GM21447 (cell line): Measurements from ENCODE around the gene ZMYND19.
"Not testable (repeated sequence)": the region's sequence is repeated elsewhere in the genome, so short reads cannot be mapped to it uniquely, and the experiment has no call there.

Source experiments
- ATAC-seq: cut with Tn5 transposase; IDR thresholded peaks from one replicate; pipeline ENCODE4 v1.9.1; 2021; ENCODE audit not compliant: unreplicated experiment

ZMYND19 gene

DNA sequence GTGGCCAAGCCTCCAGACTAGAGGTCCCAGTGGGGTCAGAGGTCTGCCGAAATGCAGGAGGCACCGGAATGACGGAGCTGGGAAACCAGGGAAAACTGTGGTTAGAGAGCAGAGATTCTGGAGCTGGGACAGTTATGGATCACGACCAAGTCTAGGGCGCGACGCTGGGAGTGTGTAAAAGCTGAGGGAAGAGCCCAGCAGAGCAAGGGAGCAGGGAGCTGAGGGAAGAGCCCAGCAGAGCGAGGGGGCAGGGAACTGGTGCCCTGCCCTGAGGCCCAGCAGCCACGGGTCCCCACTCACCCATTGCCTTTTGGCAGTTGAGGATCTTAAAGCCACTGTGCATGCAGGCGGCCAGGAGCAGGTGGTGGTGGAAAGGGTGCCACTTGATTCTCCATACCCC, 26.2 kb downstream of the ZMYND19 start:
- no peak for ATAC-seq

GRCh38 chr9:137558127-137558526, 32.2 kb downstream of the ZMYND19 start:
- no peak for ATAC-seq

- ATAC-seq, result no peak
Observed at GRCh38 chr9:137556069-137556838, 34.1 kb downstream of the ZMYND19 start.

GRCh38 chr9:137555179-137555578, 35.1 kb downstream of the ZMYND19 start:
- ATAC-seq, result no peak

DNA sequence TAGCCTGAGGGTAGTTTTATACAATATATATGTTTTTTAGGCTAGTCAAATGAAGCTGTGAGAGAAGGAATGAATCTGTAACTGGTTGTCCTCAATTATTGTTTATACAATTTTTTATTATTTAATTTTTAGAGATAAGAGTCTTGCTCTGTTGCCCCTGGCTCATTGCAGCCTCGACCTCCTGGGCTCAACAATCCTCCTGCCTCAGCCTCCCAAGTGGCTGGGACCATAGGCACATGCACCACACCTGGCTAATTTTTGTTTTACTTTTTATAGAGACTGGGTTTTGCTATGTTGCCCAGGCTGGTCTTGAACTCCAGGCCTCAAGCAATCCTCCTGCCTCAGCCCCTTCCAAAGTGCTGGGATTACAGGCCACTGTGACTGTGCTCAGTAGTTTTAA, 36.0 kb downstream of the ZMYND19 start:
- no peak for ATAC-seq

GRCh38 chr9:137553654-137554053, 36.7 kb downstream of the ZMYND19 start:
- not testable (repeated sequence) for ATAC-seq

GRCh38 chr9:137552022-137552768, 38.1 kb downstream of the ZMYND19 start:
- peak; percentile 20 for ATAC-seq

GRCh38 chr9:137551264-137552021, 38.9 kb downstream of the ZMYND19 start, which contains the start of gene MRPL41:
MRPL41 (plus strand) TSS chr9:137551879; CDS start chr9:137552082, 203 bp downstream.
- peak; percentile 72 for ATAC-seq

DNA sequence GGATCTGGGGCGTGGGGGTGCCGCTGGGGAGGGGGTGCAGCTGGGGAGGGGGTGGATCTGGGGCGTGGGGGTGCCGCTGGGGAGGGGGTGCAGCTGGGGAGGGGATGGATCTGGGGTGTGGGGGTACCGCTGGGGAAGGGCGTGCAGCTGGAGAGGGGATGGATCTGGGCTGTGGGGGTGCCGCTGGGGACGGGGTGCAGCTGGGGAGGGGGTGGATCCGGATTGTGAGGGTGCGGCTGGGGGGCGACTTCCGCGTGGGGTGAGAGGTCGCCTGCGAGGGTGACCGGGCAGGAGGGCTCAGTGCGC, 39.4 kb downstream of the ZMYND19 start:
- ATAC-seq, result peak; percentile 4

DNA sequence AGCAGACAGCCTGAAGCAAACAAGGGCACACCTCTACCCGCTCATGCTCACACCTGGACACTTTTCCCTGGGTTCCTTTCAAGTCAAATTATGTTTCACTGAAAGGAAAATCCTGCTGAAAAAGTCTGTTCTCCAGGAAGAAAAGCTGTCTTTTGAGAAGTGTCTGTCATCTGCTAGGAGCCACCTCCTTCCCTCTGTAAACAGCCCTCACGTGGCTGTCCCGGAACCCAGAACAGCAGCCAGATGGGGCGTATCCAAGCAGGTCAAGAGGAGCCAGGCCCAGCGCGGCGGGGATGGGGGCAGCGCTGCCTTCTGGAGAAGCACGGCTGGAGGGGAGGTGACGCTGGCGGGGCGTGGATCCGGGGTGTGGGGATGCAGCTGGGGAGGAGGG, 40.1 kb downstream of the ZMYND19 start, which contains the start of gene PNPLA7:
PNPLA7 (minus strand) TSS at position 172 of the 391 bp plus-strand sequence. CDS start 205 bp downstream, outside the sequence.
- no peak for ATAC-seq

- no peak for ATAC-seq
Observed at GRCh38 chr9:137547687-137548543, 42.4 kb downstream of the ZMYND19 start.

DNA sequence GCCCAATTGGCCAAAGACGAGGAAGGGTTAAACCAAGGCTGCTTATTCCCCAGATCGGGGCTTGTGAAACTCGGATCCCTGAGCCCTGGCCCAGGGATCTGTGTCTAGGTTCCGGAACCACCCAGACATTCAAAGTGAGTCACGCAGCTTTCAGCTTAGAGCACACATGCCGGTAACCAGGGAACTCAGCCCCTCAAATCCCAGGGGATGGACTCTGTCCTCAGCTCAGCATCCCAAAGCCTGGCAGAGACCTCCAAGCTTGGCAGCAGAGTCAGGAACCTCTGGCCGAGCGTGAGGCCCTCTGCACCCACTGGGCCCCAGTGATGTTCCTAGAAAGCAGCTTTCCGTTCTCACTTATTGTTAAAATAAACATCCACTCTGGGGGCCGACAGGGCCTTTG, 45.2 kb downstream of the ZMYND19 start:
- no peak for ATAC-seq

GRCh38 chr9:137544176-137544760, 46.0 kb downstream of the ZMYND19 start:
- no peak for ATAC-seq

- ATAC-seq, result no peak
Observed at GRCh38 chr9:137543237-137543963, 46.9 kb downstream of the ZMYND19 start.

- ATAC-seq, result no peak
Observed at GRCh38 chr9:137542486-137542885, 47.8 kb downstream of the ZMYND19 start.

DNA sequence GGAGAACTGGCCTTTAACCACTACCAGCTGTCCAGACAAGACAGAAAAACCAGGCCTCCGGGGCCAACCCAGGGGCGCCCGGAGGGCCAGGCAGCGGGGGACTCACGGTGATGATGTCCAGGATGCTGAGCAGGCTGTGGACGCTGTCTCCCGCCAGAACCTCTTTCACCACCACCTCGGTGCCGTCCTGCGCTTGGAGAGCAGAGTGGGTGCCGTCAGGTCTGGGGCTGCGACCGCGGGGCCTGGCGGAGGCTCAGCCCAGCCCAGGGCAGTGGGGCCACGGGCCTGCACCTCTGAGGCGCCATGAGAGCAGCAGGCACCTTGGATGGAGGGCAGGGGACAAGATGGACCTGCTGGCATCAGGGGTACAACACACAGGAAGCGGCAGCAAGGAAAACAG, 49.8 kb downstream of the ZMYND19 start:
- no peak for ATAC-seq

- no peak for ATAC-seq
Observed at GRCh38 chr9:137538058-137538457, 52.3 kb downstream of the ZMYND19 start.

DNA sequence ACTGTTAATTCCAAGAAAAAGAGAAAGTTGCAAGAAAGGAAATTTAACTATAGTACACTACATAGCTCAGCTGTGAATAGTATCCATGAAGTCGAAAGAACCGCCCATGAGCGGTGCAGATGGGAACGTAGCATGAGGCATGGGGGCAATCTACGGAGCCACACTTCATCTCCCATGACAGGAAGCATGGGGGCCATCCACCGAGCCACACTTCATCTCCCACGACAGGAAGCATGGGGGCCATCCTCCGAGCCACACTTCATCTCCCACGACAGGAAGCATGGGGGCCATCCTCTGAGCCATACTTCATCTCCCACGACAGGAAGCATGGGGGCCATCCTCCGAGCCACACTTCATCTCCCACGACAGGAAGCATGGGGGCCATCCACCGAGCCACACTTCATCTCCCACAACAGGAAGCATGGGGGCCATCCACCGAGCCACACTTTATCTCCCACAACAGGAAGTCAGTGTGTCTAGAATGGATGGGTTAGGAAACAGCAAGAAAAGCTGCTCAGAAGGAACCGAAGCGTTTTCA, 53.6 kb downstream of the ZMYND19 start:
- not testable (repeated sequence) for ATAC-seq

- no peak for ATAC-seq
Observed at GRCh38 chr9:137535120-137535428, 55.2 kb downstream of the ZMYND19 start.
